ENCODE results near the gene NXPH1.

Gene NXPH1

DNA sequence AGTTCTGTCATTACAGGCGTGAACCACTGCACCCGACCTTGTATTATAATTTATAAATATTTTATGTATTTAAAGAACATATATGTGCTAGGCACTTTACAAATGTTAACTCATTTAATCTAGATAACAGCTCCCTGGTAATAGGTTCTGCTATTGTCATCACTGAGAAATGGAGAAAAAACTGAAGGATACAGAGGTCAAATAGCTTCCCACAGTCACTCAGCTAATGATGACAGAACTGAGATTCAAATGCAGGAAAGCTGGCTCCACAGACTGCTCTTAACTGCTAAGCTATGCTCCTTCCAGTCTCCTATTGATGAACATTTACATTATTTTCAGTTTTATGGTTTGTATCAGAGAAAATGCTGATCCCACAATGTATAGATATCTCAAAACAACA is 28.9 kb downstream of the NXPH1 start:
- TF ChIP-seq, protein P1, sequence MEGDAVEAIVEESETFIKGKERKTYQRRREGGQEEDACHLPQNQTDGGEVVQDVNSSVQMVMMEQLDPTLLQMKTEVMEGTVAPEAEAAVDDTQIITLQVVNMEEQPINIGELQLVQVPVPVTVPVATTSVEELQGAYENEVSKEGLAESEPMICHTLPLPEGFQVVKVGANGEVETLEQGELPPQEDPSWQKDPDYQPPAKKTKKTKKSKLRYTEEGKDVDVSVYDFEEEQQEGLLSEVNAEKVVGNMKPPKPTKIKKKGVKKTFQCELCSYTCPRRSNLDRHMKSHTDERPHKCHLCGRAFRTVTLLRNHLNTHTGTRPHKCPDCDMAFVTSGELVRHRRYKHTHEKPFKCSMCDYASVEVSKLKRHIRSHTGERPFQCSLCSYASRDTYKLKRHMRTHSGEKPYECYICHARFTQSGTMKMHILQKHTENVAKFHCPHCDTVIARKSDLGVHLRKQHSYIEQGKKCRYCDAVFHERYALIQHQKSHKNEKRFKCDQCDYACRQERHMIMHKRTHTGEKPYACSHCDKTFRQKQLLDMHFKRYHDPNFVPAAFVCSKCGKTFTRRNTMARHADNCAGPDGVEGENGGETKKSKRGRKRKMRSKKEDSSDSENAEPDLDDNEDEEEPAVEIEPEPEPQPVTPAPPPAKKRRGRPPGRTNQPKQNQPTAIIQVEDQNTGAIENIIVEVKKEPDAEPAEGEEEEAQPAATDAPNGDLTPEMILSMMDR (conservative IDR thresholded peaks at IDR 0.05; ENCODE audit: control insufficient read depth, insufficient read depth, low read depth, low read length), result no peak
- DNase-seq (ENCODE audit: low read depth), result no peak
- H3K4me3 ChIP-seq (ENCODE audit: control insufficient read depth, low read depth, low read length), result no peak overlapping the region

DNA sequence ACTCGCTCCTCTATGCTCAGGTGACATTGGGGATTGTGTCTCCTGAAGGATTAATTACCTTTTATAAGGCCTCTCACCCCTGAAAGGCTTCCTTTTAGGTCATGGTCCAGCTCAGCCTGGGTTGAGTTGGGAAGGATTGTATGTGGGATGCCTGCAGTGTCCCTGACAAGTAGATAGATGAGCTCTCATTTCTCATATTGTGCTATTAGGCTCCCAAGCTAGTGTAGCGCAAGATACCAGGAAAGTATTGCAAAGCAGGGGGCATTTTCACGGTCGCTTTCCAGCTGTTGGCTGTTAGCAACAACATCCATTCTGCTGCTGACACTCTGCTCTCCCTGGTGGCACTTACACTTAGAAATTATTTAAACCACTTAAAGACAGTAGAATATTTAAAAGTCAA is 31.9 kb downstream of the NXPH1 start:
- no peak overlapping the region for H3K4me3 ChIP-seq (ENCODE audit: control insufficient read depth, low read depth, low read length)
- TF ChIP-seq, protein P1 (conservative IDR thresholded peaks at IDR 0.05; ENCODE audit: control insufficient read depth, insufficient read depth, low read depth, low read length), result no peak
- no peak for DNase-seq (ENCODE audit: low read depth)

DNA sequence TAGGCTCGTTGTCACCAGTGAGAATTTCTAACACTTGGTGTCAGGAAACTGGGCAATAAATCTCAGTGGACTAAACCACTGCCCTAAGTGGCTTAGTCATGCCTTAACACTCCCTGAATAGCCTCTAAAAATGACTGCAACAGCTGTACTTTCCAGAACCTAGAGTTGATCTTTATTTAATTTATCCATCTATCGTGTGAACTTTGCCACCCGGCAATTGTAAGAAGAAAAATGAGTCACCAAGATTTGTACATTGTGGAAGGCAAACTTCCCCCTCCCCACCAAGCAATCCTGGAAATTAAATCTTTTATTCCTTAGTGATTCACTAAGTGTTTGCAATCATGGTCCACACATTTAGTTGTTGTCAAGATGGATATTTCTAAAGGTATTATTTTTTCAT is 47.1 kb downstream of the NXPH1 start:
- H3K4me3 ChIP-seq (ENCODE audit: control insufficient read depth, low read depth, low read length), result no peak overlapping the region
- TF ChIP-seq, protein P1 (conservative IDR thresholded peaks at IDR 0.05; ENCODE audit: control insufficient read depth, insufficient read depth, low read depth, low read length), result no peak
- DNase-seq (ENCODE audit: low read depth), result no peak

DNA sequence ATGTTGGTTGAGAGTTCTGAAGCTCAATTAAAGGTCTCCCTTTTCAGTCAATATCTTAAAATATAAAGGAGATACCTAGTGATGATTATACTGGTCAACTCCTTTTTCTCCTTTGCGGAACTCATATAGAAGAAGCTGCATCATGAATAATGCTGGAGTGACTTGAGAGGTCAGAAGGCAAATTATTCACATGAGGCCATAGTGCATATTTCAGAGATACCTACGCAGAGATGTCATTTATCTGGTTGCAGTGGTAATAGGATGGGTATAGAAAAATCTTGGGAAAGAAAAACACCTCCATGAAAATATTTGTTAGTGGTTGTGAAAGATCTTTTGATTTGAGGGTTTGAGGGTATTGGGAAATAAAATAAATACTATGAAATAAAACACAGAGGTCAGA is 47.7 kb downstream of the NXPH1 start:
- TF ChIP-seq, protein P1 (conservative IDR thresholded peaks at IDR 0.05; ENCODE audit: control insufficient read depth, insufficient read depth, low read depth, low read length), result no peak
- no peak overlapping the region for H3K4me3 ChIP-seq (ENCODE audit: control insufficient read depth, low read depth, low read length)
- no peak for DNase-seq (ENCODE audit: low read depth)

DNA sequence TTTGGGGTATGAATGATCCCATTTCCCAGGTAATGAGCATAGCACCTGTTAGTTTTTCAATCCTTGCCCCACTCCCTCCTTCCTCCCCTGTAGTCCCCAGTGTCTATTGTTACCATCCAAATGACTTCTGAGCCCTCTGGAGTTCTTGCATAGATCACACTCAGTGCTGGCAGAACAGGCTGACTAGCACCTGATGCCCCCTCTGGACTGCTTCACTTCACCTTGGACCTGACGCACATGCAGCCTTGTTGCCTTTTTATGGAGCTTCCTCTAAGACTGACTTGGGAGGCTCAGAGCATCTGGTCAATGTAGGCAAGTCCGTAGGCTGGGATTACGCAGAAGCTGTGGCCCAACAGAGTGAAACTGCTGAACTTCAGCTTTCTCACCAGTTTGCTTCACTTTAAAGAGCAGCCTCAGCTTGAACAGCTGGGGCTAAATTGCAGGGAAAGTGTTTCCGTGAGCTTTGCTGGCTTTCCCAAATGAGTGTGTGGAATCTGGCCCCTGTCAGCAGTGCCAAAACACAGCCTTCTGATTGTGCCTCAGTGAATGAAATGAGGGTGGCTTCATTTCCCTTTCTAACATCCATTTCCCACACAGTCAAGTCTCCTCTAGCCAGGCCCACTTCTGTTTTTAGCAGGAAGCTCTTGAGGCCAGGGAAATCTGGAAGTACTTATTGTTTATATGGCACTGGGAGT is 48.5 kb downstream of the NXPH1 start:
- DNase-seq (ENCODE audit: low read depth), result no peak
- TF ChIP-seq, protein P1 (conservative IDR thresholded peaks at IDR 0.05; ENCODE audit: control insufficient read depth, insufficient read depth, low read depth, low read length), result no peak
- H3K4me3 ChIP-seq (ENCODE audit: control insufficient read depth, low read depth, low read length), result no peak overlapping the region

DNA sequence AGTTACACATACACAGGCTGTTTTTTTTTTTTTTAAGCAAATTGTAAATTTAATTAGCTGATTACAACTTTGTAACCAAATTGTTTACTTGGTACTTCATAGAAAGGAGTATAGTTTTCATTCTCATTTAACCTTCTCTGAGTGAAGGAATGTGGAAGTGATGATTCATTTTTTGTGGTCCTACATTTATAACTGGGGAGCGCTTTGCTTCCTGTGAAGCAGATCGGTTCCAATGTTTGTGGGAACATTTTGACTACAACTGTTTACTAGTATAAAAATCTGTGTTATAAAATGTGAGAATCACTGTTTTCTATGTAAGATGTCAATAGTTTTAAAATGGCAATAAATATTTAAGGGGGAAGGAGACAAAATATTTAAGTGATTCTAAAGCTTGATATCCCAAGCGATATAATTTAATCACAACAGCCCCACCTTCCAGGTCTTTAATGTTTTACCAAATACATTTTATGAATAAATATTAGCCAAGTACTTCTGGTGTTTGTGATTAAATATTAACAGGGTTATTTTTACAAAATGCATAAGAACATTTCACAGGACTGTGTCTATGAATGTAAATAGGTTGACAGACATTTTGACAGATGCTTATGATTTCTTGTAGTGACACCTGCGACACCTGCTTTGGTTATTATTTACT is 57.1 kb downstream of the NXPH1 start:
- H3K4me3 ChIP-seq (ENCODE audit: control insufficient read depth, low read depth, low read length), result no peak overlapping the region
- DNase-seq (ENCODE audit: low read depth), result no peak
- TF ChIP-seq, protein P1 (conservative IDR thresholded peaks at IDR 0.05; ENCODE audit: control insufficient read depth, insufficient read depth, low read depth, low read length), result no peak
